Peyer's patch (tissue), 4 donors: ENCODE data around the gene MND1.

ENCODE experiments used
- CTCF ChIP-seq, 6 experiments: fragments of 450-650 bp in 4 of 6; fragments of 200-600 bp in 2 of 6; sonication (generic) in 1 of 6; IDR thresholded peaks; one replicate each; pipeline ENCODE4 v1.5.1; 2017 to 2019; ENCODE audit warnings: antibody characterized with exemption in 6 of 6, mild to moderate bottlenecking in 3 of 6, moderate library complexity in 1 of 6
- POLR2A ChIP-seq, 2 donors: fragments of 450-650 bp; IDR thresholded peaks; one replicate each; pipeline ENCODE4 v1.5.1; 2017; ENCODE audit warnings: antibody characterized with exemption in 2 of 2, mild to moderate bottlenecking in 2 of 2, moderate library complexity in 2 of 2

GRCh38 chr4:153433754-153434105 lies 89.2 kb downstream of the MND1 start:
- TF ChIP-seq CTCF (IDR thresholded peaks at IDR 0.05) (no peak), POLR2A (IDR thresholded peaks at IDR 0.05) (no peak)
